ENCODE results near the gene YTHDF2.

The YTHDF2 gene

DNA sequence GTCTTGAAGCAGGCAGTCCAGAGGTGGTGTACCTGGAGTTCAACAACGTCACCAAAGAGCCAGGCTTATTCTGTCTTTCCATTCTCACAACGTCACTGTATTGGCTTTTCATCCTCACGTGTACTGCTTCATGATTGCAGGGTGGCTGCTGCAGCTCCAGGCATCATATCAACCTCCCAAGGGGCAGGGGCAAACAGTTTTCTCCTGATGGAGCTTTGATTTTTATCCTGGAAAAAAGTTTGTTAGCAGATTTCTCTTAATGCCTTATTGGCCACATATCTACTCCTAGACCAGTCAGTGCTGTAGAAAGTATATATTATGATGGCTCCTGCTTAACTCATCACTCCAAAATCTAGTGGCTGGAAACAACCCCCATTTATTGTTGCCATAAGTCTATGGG is 66.9 kb downstream of the YTHDF2 start:
- no peak for DNase-seq

DNA sequence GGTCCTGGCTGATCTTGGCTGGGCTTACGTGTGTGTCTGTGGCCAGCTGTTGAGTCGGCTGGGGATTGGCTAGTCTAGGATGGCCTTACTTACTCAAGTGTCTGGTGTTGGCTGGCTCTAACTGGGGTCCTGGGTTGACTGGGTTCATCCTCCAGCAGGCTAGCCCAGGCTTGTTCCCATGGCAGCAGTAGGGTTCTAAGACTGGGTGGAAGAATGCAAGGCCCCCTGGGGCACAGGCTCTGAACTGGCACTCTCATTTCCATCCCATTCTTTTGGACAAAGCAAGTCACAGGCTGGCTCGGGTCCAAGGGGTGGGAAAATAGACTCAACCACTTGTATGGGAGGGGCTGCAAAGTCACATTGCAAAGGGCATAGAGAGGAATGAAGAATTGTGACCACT is 67.3 kb downstream of the YTHDF2 start:
- DNase-seq = no peak

DNA sequence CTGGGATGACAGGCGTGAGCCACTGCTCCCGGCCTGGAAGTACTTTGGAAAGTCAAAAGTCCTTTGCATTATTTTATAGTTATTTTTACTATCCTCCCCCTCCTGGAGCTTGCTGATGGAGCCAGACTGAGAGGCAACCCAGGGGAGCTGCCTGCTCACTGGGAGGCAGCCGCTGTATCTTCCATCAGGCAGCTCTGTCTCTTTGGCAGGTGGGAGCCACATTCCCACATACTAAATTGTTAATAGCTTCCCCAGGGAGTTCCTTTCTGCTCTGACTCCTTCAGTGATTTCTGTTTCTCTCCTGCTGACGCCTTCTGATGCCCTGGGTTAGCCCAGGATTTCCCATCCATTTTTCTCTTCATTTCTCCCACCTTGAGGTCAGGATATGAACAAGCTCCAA is 70.3 kb downstream of the YTHDF2 start:
- DNase-seq = no peak

DNA sequence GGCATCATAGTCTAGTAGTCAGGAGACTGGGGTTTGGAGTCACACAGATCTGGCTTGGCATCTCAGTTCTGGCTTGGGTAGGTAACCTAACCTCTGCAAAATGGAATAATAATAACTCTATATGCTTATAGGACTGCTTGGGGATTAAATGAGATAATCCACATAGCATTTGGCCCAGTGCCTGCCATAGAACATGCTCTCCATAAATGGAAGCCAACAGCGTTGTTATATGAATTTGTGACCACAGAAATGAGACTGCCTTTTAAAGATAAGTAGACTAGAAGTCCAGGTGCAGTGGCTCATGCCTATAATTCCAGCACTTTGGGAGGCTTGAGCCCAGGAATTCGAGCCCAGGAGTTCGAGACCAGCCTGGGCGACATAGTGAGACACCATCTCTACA is 71.2 kb downstream of the YTHDF2 start:
- DNase-seq = no peak

DNA sequence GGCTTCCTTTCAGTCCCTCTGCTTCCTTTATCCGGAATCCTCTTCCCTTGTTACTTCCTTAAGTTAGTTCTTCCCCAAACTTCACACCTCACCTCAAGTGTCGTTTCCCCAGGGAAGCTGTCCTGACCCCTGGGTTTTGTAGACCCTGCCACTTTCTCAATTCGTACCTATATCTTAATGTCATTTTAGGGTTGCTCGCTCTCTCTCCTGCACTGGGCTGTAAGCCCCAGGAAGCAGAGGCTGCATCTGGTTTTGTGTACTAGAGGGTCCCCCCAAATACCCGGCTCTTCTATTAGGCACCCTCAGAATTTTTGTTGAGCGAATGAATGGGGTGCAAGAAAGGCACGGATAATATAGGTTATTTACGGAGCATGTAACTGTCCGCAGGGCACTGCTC is 74.6 kb downstream of the YTHDF2 start:
- DNase-seq = no peak

DNA sequence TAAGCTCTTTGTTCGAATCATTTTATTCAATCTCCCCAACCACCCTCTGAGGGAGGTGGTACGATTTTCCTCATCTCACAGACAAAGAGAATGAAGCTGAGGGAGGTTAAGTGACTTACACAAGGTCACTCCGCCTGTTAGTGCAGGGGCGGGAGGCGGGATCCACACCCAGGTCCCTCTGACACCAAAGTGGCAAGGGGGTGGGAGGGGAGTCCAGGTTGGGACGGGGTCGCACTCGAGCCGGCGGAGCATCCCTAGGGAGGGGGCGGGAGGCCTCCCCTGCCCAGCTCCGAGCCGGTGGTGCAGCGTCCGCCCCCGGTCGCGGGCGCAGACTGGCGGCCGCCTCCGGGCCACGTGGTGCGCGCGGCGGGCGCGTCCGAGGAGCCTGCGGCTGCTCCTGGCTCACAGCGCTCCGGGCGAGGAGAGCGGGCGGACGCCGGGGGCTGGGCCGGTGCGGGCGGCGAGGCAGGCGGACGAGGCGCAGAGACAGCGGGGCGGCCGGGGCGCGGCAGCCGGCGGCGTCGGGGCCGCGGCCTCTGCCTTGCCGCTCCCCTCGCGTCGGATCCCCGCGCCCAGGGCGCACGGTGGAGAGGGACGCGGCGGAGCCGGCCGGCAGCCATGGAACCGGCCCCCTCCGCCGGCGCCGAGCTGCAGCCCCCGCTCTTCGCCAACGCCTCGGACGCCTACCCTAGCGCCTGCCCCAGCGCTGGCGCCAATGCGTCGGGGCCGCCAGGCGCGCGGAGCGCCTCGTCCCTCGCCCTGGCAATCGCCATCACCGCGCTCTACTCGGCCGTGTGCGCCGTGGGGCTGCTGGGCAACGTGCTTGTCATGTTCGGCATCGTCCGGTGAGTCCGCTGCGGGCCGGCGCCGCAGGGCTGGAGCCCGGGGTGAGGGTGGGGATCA is 75.3 kb downstream of the YTHDF2 start, which contains the start of gene OPRD1:
TSS of gene OPRD1 (plus strand) at position 405 of the 903 bp plus-strand sequence. CDS start at position 619, 214 bp downstream.
- DNase-seq = no peak

DNA sequence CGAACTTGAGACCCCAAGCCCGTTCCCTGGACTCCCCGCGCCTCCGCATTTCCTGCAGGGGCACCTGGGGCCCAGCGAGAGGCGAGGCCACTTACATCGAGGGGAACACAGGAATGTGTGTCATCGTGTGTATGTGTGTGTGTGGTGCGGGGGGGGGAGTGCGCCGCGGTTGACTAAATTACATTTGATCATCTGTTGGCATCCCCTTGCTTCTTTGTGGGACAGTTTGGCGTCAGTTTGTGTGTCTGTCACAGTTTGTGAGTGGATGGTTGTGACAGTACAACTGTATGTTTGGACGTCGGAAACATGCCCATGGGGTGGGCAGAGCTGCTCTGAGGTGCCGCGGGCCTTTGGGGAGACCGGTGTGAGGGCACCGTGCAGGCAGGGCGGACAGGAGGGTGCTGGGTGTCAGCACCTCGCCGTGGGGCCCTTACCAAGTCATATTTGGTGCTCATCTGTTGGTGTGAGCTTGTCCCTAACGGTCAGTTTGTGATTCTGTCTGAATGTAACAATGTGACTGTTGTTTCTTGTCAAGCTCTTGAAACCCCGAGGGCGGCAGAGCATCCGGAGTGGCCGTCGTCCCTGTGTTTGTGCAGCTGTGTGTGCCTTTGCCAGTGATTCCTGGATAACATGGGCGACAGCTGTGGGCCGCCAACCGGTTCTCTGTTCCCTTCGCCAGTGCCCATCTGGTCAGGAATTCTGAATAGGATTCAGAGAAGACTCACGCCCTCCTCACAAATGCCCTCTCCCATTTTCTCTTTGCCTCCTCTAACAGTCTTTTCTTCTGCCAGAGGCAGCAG is 76.1 kb downstream of the YTHDF2 start:
- no peak for DNase-seq

DNA sequence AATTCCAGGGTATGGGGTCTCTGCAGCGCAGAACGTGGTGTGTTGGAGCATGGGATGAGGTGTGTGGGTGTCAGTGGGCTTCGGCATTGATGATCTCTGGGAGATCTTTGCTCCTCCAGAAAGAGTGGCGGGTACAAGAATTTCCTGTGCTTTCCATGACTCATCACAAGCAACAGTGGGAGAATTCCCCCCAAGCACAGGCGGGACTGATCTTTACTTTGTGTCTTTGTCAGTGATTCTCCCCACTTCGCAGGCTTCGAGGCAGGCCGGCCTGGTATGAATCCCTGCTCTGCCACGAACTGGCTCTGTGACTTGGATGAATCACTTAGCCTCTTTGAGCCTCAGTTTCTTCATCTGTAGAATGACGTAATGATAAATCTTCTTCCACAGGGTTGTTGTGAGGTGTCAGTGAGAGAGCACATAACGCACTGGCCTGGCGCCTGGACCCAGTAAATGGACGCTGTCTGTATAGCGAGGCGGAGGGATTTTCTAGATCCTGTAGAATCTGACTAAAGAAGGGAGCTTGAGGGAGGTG is 77.3 kb downstream of the YTHDF2 start:
- no peak for DNase-seq

DNA sequence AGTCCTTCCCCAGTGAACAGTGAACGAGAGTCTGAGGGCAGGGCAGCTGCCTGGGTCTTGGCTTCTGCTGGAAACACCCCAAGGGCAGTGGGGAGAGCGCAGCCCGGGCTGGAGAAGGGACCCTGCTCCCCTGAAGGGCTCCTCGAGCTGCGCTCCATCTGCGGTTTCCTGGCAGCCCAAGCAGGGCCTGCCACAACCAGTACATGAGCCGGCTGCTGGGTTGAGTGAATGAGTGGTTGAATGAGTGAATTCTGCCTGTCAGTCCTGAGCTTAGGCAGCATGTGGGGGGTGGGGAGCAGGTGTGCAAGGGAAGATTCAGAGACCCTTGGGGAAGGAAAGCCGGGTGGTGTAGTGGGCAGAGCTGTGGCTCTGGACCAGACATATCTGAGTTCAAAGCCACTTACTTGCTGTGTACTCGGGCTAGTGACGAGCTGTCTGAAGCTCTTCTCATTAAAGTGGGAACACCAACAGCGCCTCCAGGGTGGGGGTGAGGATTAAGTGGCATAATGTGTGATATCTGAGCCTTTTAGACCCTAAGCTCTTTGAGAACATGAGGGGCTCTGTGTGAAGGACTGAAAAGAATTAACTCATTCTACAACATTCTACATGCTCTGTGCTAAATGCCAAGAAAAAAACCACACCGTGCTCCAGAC is 78.9 kb downstream of the YTHDF2 start:
- no peak for DNase-seq

DNA sequence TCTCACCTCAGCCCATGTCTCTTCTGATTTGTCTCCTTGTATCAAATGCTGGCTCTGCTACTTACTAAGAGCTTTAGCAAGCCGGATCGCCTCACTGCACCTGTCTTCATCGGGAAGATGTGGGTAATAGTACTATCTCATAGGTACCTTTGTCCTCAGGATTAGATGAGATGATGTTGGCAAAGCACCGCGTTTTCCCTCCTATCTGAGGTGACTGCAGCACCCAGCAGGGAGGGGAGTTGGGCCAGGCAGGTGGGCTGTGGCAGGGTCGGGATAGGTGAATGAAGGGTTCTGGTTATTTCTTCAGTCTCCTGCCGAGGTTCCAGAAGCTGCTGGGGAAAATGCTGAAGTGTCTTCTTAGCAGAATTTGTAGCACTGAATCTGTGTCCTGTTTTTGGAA is 80.4 kb downstream of the YTHDF2 start:
- DNase-seq = no peak

DNA sequence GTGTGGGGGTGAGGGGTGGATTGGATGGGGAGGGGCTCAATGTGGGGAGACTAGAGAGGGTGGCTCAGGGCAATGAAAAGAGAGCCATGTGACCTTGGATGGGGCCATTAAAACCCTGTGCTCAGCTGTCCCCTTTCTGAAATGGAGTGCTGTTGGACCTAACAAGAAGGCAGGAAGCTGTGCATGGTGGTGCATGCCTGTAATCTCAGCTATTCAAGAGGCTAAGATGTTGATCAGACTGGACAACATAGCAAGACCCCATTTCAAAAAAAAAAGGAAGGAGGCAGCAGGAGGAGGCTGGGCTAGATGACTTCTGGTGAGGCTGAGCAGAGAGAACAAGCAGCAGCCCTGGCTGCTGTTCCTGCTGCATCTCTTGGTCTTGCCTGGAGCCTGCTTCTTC is 82.3 kb downstream of the YTHDF2 start:
- no peak for DNase-seq

Data from NCI-H2227 treated with DMSO at 0.1 percent for 48 hours (cell line).